Heart left ventricle (tissue), 16 donors: Measurements from ENCODE around the gene ADGRE1. TPM values are rescaled to one million over a fixed set of nuclear protein-coding genes. Genes with fewer than 3 reads are reported as not detected.

Experiments
- ATAC-seq, 4 donors: fragments of 200-7000 bp; cut with Tn5 transposase; one replicate each; pipeline ENCODE4 v1.9.1; 2020 to 2022; ENCODE audit warnings: moderate library complexity in 4 of 4, mild to moderate bottlenecking in 3 of 4, moderate number of reproducible peaks in 1 of 4
- DNase-seq, 5 donors: peaks; one replicate each; pipeline ENCODE4 v3.0.0-alpha.2; 2020
- H3K27ac ChIP-seq, 12 donors: fragments of 200-600 bp; sonication (generic) in 4 of 12; one replicate each; pipeline versions ENCODE4 v1.5.0 to v1.8.0; 2016 to 2022; ENCODE audit warnings: mild to moderate bottlenecking in 2 of 12
- H3K27me3 ChIP-seq, 9 donors: fragments of 200-600 bp; sonication (generic) in 2 of 9; one replicate each; pipeline versions ENCODE4 v1.5.1 to v1.8.0; 2016 to 2022; ENCODE audit warnings: mild to moderate bottlenecking in 3 of 9
- H3K36me3 ChIP-seq, 9 donors: fragments of 200-600 bp; sonication (generic) in 2 of 9; one replicate each; pipeline versions ENCODE4 v1.5.0 to v1.8.0; 2018 to 2022; ENCODE audit warnings: mild to moderate bottlenecking in 2 of 9
- H3K4me1 ChIP-seq, 12 donors: fragments of 200-600 bp; sonication (generic) in 4 of 12; one replicate each; pipeline versions ENCODE4 v1.5.0 to v1.8.0; 2016 to 2022; ENCODE audit warnings: mild to moderate bottlenecking in 3 of 12
- H3K4me3 ChIP-seq, 12 donors: fragments of 200-600 bp; sonication (generic) in 4 of 12; one replicate each; pipeline versions ENCODE4 v1.5.0 to v1.8.0; 2017 to 2022; ENCODE audit warnings: mild to moderate bottlenecking in 9 of 12, moderate library complexity in 4 of 12
- H3K9me3 ChIP-seq, 12 donors: fragments of 200-600 bp; sonication (generic) in 4 of 12; one replicate each; pipeline versions ENCODE4 v1.5.0 to v1.8.0; 2016 to 2022; ENCODE audit warnings: mild to moderate bottlenecking in 1 of 12
- CTCF ChIP-seq, 12 donors: fragments of 200-600 bp; sonication (generic) in 4 of 12; IDR thresholded peaks; one replicate each; pipeline versions ENCODE4 v1.5.0 to v1.8.0; 2018 to 2022; ENCODE audit warnings: antibody characterized with exemption in 12 of 12, mild to moderate bottlenecking in 5 of 12
- POLR2A ChIP-seq, 2 donors: fragments of 450-650 bp; IDR thresholded peaks; one replicate each; pipeline ENCODE4 v1.6.1; 2017; ENCODE audit warnings: antibody characterized with exemption in 2 of 2, mild to moderate bottlenecking in 2 of 2, moderate library complexity in 2 of 2
- WGBS, 4 donors: extraction: QIAGEN DNeasy Blood & Tissue Kit in 2 of 4; methylation state at CpG; one replicate each; pipeline versions ENCODE4 v1.1.5 to v1.1.7; 2013 to 2018; 5-methylcytosine and 5-hydroxymethylcytosine counted together
- intact Hi-C, 10 donors: fragments of 100-400 bp; cut with DNase I; formaldehyde crosslinking; loops; one replicate each; pipeline versions ENCODE4 v1.11.1 to v1.14.2; 2022
- polyA plus RNA-seq, 2 donors: library from polyadenylated mRNA; stranded (reverse); fragments of 200-250 nt; gene quantifications; one replicate each; pipeline ENCODE4 v1.2.3, GENCODE V29; 2013
- total RNA-seq, 9 donors: library from RNA; depleted of rRNA in 2 of 9; stranded (reverse); fragments of >200 nt in 2 of 9; fragmentation: NEBNext Ultra II Directional in 3 of 9; extraction: Animal tissue kit (Norgen Biotek cat#: 25700) in 3 of 9; gene quantifications; one replicate each; pipeline versions ENCODE4 v1.1.0 to v1.2.4, GENCODE V29; 2016 to 2023
- donor health status: ischemic (EF 13 %, LVEDD 7.1; RV severe dilation, severe dysfunction).
- donor health status: healthy with polysubstance abuse.
- donor health status: DM: no; HTN: yes; CAD: no.
- donor health status: DM: no; HTN: no; CAD: no.
- donor health status: ischemic (EF 25% LVEDD 6.9; RV normal size, moderate dysfunction).
- donor health status: ischemic (EF 25% LVEDD 5.7; RV mildly dilated, moderate dysfunction).
- donor health status: healthy.
- donor health status: DM: yes; HTN: yes; CAD: no.
- donor health status: ischemic (EF 35%, LVEDD 5.7; RV mildly dilated, moderate dysfunction).
- donor health status: nonischemic (EF 11% LVEDD 7.7; RV severe dilation, severe dysfunction).
- donor health status: DM: yes; HTN: yes; CAD: no.
- donor health status: PGD.
- donor health status: ischemic (EF 29% LVEDD 5.4; RV normal size, mild dysfunction).
- donor health status: nonischemic (EF 23%, LVEDD 6.1; RV moderate dilation, normal function).

Gene ADGRE1
- total and polyA plus RNA-seq, 11 donors: 0.12 to 6.4 (median 0.20) TPM; not detected in 6

GRCh38 chr19:6930190-6930589, 42.8 kb downstream of the ADGRE1 start:
- intact Hi-C loops: no loop called here
- H3K9me3 ChIP-seq: peaks cover 0 to 42% (median 23%) of the 10 kb centered on the region in 12 donors
- no peaks in the 10 kb centered on the region for H3K4me1 ChIP-seq
- H3K27ac ChIP-seq: no peak overlapping the region
- no peak for DNase-seq
- no peak for ATAC-seq
- H3K36me3 ChIP-seq: no peaks in the 10 kb centered on the region
- peaks cover 0 to 4% (median 0%) of the 10 kb centered on the region in 9 donors for H3K27me3 ChIP-seq
- WGBS, 4 donors: 55 to 59% (median 57%) methylated on average over 3 of the region's 3 CpGs
- TF ChIP-seq CTCF (IDR thresholded peaks at IDR 0.05): no peak
- TF ChIP-seq POLR2A (IDR thresholded peaks at IDR 0.05): no peak
- H3K4me3 ChIP-seq: no peak overlapping the region

GRCh38 chr19:6935069-6935468, 47.7 kb downstream of the ADGRE1 start:
- no peaks in the 10 kb centered on the region for H3K4me1 ChIP-seq
- intact Hi-C loops: no loop called here
- TF ChIP-seq POLR2A (IDR thresholded peaks at IDR 0.05): no peak
- no peak for TF ChIP-seq CTCF (IDR thresholded peaks at IDR 0.05)
- no peak overlapping the region for H3K4me3 ChIP-seq
- H3K27me3 ChIP-seq: no peaks in the 10 kb centered on the region
- WGBS, 4 donors: 31 to 65% (median 48%) methylated on average over 3 of the region's 3 CpGs
- DNase-seq (no peak), ATAC-seq (no peak)
- H3K36me3 ChIP-seq: no peaks in the 10 kb centered on the region
- H3K9me3 ChIP-seq: peaks cover 0 to 42% (median 17%) of the 10 kb centered on the region in 12 donors
- H3K27ac ChIP-seq: no peak overlapping the region

GRCh38 chr19:6935618-6936017, 48.2 kb downstream of the ADGRE1 start:
- no peak for DNase-seq
- Histone ChIP-seq H3K27ac (no peak overlapping the region), H3K4me1 (no peaks in the 10 kb centered on the region), H3K4me3 (no peak overlapping the region), H3K27me3 (no peaks in the 10 kb centered on the region), H3K9me3 (peaks cover 0 to 36% (median 11%) of the 10 kb centered on the region in 12 donors), H3K36me3 (no peaks in the 10 kb centered on the region)
- ATAC-seq: no peak
- intact Hi-C loops: no loop called here
- WGBS, 4 donors: 53 to 70% (median 62%) methylated on average over 5 of the region's 5 CpGs
- TF ChIP-seq POLR2A (IDR thresholded peaks at IDR 0.05): no peak
- TF ChIP-seq CTCF (IDR thresholded peaks at IDR 0.05): no peak

- Histone ChIP-seq H3K36me3 (no peaks in the 10 kb centered on the region), H3K4me1 (peaks cover 0 to 7% (median 0%) of the 10 kb centered on the region in 12 donors), H3K27ac (no peak overlapping the region), H3K4me3 (no peak overlapping the region), H3K27me3 (no peaks in the 10 kb centered on the region), H3K9me3 (no peaks in the 10 kb centered on the region)
- TF ChIP-seq CTCF (IDR thresholded peaks at IDR 0.05) (no peak), POLR2A (IDR thresholded peaks at IDR 0.05) (no peak)
- DNase-seq (no peak), ATAC-seq (no peak)
- intact Hi-C loops: no loop called here
- WGBS, 4 donors: 48 to 59% (median 55%) methylated on average over 3 of the region's 3 CpGs
These were observed 58.4 kb downstream of the ADGRE1 start for GRCh38 chr19:6945733-6946132.
